ENCODE results near the gene HLA-E. TPM values are rescaled to one million over a fixed set of nuclear protein-coding genes. Genes with fewer than 3 reads are reported as not detected.
"Not testable (repeated sequence)": the region's sequence is repeated elsewhere in the genome, so short reads cannot be mapped to it uniquely, and the experiment has no call there.

Gene HLA-E
- total RNA-seq, 1 donor from 2014 or later = 215 TPM

GRCh38 chr6:30491991-30492952 lies 3.0 kb downstream of the HLA-E start:
- no peak for FAIRE-seq

DNA sequence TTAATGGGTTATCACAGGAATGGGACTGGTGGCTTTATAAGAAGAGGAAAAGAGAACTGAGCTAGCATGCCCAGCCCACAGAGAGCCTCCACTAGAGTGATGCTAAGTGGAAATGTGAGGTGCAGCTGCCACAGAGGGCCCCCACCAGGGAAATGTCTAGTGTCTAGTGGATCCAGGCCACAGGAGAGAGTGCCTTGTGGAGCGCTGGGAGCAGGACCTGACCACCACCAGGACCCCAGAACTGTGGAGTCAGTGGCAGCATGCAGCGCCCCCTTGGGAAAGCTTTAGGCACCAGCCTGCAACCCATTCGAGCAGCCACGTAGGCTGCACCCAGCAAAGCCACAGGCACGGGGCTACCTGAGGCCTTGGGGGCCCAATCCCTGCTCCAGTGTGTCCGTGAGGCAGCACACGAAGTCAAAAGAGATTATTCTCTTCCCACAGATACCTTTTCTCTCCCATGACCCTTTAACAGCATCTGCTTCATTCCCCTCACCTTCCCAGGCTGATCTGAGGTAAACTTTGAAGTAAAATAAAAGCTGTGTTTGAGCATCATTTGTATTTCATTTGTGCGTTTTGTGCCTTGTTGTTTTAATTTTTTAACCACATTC lies 4.4 kb downstream of the HLA-E start:
- Histone ChIP-seq H3K27me3 (ENCODE audit: control insufficient read depth, insufficient read depth, low read length) (no peaks in the 10 kb centered on the region), H3K36me3 (ENCODE audit: control insufficient read depth, insufficient read depth, low read length) (peaks cover 22% of the 10 kb centered on the region), H3K4me3 (ENCODE audit: low read depth, low read length) (no peak overlapping the region)
- TF ChIP-seq, protein P1, sequence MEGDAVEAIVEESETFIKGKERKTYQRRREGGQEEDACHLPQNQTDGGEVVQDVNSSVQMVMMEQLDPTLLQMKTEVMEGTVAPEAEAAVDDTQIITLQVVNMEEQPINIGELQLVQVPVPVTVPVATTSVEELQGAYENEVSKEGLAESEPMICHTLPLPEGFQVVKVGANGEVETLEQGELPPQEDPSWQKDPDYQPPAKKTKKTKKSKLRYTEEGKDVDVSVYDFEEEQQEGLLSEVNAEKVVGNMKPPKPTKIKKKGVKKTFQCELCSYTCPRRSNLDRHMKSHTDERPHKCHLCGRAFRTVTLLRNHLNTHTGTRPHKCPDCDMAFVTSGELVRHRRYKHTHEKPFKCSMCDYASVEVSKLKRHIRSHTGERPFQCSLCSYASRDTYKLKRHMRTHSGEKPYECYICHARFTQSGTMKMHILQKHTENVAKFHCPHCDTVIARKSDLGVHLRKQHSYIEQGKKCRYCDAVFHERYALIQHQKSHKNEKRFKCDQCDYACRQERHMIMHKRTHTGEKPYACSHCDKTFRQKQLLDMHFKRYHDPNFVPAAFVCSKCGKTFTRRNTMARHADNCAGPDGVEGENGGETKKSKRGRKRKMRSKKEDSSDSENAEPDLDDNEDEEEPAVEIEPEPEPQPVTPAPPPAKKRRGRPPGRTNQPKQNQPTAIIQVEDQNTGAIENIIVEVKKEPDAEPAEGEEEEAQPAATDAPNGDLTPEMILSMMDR (IDR thresholded peaks at IDR 0.05; ENCODE audit: insufficient read depth, low read length, severe bottlenecking) = peak; percentile 20
- no peak for FAIRE-seq
- DNase-seq (ENCODE audit: low read depth) = no peak

More at GRCh38 chr6:30491991-30492952, 3.0 kb downstream of the HLA-E start:
- TF ChIP-seq, protein P1 (IDR thresholded peaks at IDR 0.05; ENCODE audit: insufficient read depth, low read length, severe bottlenecking) = no peak
- Histone ChIP-seq H3K27me3 (ENCODE audit: control insufficient read depth, insufficient read depth, low read length) (no peaks in the 10 kb centered on the region), H3K36me3 (ENCODE audit: control insufficient read depth, insufficient read depth, low read length) (peaks cover 22% of the 10 kb centered on the region), H3K4me3 (ENCODE audit: low read depth, low read length) (no peak overlapping the region)
- DNase-seq (ENCODE audit: low read depth) = no peak

GRCh38 chr6:30494291-30494861 lies 5.1 kb downstream of the HLA-E start:
- TF ChIP-seq, protein P1 (IDR thresholded peaks at IDR 0.05; ENCODE audit: insufficient read depth, low read length, severe bottlenecking) = no peak
- FAIRE-seq = no peak
- Histone ChIP-seq H3K27me3 (ENCODE audit: control insufficient read depth, insufficient read depth, low read length) (no peaks in the 10 kb centered on the region), H3K36me3 (ENCODE audit: control insufficient read depth, insufficient read depth, low read length) (peaks cover 22% of the 10 kb centered on the region), H3K4me3 (ENCODE audit: low read depth, low read length) (no peak overlapping the region)
- DNase-seq (ENCODE audit: low read depth) = no peak

DNA sequence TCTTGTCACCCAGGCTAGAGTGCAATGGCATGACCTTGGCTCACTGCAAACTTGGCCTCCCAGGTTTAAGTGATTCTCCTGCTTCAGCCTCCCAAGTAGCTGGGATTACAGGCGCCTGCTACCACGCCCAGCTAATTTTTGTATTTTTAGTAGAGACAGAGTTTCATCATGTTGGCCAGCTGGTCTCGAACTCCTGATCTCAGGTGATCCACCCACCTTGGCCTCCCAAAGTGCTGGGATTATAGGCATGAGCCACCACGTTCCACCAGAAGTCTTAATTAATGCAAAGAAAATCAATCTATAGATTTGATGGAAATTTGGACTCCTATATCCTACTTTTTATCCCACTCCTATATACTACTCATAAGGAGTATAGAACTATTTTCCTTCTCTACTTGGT lies 5.8 kb downstream of the HLA-E start:
- not testable (repeated sequence) for DNase-seq (ENCODE audit: low read depth); FAIRE-seq; H3K4me3 ChIP-seq (ENCODE audit: low read depth, low read length); H3K27me3 ChIP-seq (ENCODE audit: control insufficient read depth, insufficient read depth, low read length)
- H3K36me3 ChIP-seq (ENCODE audit: control insufficient read depth, insufficient read depth, low read length) = peaks cover 22% of the 10 kb centered on the region

DNA sequence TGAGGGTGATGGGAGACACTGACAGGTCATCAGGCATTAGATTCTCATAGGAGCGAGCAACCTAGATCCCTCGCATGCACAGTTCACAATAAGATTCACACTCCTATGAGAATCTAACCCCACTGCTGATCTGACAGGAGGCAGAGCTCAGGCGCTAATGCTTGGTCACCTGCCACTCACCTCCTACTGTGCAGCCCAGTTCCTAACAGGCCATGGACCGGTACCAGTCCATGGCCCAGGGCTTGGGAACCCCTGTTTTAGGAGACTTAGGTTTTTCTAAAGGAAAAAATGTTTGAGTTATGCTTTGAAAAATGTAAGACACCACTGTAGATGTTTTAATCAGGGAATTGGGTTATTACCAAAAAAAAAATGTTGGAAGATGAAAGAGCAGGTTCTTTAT lies 6.7 kb downstream of the HLA-E start:
- H3K27me3 ChIP-seq (ENCODE audit: control insufficient read depth, insufficient read depth, low read length) = no peaks in the 10 kb centered on the region
- H3K4me3 ChIP-seq (ENCODE audit: low read depth, low read length) = no peak overlapping the region
- peaks cover 13% of the 10 kb centered on the region for H3K36me3 ChIP-seq (ENCODE audit: control insufficient read depth, insufficient read depth, low read length)
- DNase-seq (ENCODE audit: low read depth) = no peak
- TF ChIP-seq, protein P1 (IDR thresholded peaks at IDR 0.05; ENCODE audit: insufficient read depth, low read length, severe bottlenecking) = no peak
- FAIRE-seq = no peak

- H3K36me3 ChIP-seq (ENCODE audit: control insufficient read depth, insufficient read depth, low read length); H3K4me3 ChIP-seq (ENCODE audit: low read depth, low read length); FAIRE-seq; DNase-seq (ENCODE audit: low read depth); H3K27me3 ChIP-seq (ENCODE audit: control insufficient read depth, insufficient read depth, low read length): not testable (repeated sequence)
These were observed 7.9 kb downstream of the HLA-E start for GRCh38 chr6:30497261-30497599.

Data from bronchial epithelial cell (primary cell).